ENCODE measurements around the gene CCDC43.

GRCh38 chr17:44642834-44643233 is 46.7 kb downstream of the CCDC43 start:
- TF ChIP-seq ZBTB33 (IDR thresholded peaks at IDR 0.05; ENCODE audit: borderline replicate concordance, low read depth) (no peak), CTCF (IDR thresholded peaks at IDR 0.05) (no peak), MXI1 (IDR thresholded peaks at IDR 0.05; ENCODE audit: low read depth, low read length) (no peak), EP300 (IDR thresholded peaks at IDR 0.05; ENCODE audit: borderline replicate concordance in 1 of 2, low read depth in 1 of 2, low read length in 1 of 2) (no peak), ELF1 (IDR thresholded peaks at IDR 0.05) (no peak), EZH2phosphoT487 (IDR thresholded peaks at IDR 0.05; ENCODE audit: borderline replicate concordance, low read depth) (no peak), MAX (IDR thresholded peaks at IDR 0.05; ENCODE audit: low read depth) (no peak), RXRA (IDR thresholded peaks at IDR 0.05; ENCODE audit: borderline replicate concordance, low read depth) (no peak), RCOR1 (IDR thresholded peaks at IDR 0.05; ENCODE audit: low read length) (no peak), IRF3 (IDR thresholded peaks at IDR 0.05; ENCODE audit: low read depth, low read length) (no peak), RFX5 (IDR thresholded peaks at IDR 0.05; ENCODE audit: low read length) (no peak), YY1 (IDR thresholded peaks at IDR 0.05; ENCODE audit: low read depth) (no peak)

All from SK-N-SH (cell line).